Fibroblast of peridontal ligament (primary cell): ENCODE data around the gene CDH23.
"Not testable (repeated sequence)": the region's sequence is repeated elsewhere in the genome, so short reads cannot be mapped to it uniquely, and the experiment has no call there.

Source experiments
- DNase-seq: peaks from one replicate; pipeline ENCODE4 v3.0.0-alpha.2; 2010; ENCODE audit errors: extremely low read depth

The CDH23 gene

DNA sequence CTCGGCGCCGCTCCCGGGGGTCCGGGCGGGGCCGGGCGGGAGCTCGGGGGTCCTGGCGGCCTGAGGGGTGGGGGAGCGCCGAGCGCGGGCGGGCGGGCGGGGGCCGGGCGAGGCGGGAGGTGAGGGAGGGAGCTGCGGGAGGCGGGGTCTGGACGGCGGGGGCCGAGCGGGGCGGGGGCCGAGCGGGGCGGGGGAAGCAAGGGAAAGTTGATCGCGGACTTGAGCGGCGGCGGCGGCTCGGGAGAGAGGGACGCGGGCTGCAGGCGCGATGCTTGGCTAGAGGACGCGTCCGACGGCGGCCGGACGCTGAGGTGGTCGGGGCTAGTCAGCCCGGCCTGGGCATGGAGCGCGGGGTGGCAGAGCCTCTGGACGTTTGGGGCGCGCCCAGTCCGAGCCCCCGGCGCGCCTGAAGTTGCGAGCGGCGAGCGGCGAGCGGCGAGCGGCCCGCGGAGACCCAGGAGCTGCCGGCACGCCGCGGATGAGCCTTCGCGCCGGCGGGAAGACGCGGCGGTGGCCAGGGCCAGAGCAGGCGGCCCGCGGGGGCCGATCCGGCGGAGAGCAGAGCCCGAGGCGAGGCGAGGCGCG lies at the start of gene CDH23:
Gene CDH23 (plus strand): TSS at position 210 of the 585 bp plus-strand sequence. CDS start 42,912 bp downstream, outside the sequence.
- DNase-seq, result no peak

DNA sequence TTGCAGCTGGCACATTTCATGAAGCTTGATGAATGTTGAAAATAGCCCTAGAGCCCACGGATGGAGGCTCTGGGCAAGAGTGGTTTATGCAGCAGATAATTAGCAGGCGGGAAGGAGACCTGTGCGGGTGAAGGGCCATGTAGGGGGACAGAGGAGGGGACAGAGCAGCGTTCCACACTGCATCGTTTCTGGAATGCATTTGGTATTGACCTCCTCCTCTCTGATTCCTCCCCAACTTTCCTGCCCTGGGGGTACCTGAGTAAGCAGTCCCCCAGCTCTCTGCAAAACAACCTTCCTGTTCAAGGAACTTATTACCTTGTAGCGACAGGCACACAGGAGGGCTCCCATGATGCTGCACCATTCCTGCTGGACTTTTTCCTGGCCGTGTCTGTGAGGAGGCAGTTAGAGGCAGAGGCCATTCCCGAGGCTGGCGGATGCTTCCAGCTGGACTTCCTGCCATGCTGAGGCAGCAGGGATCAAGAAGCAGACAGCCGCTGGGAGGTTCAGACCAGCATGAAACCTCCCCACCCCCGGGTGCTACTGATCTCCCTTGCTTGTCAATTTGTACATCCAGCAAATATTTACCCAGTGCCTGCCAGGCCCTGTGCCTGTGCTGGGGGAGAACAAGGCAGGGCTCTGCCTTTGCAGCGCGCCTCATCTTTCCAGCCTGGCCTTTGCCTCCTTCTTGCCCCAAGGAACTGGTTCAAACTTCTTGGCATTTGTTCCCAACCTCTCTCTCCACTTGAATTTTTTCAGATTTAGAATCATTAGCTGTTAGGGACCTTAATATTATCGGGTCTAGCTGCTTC lies 48.9 kb upstream of the CDH23 start:
- no peak for DNase-seq

DNA sequence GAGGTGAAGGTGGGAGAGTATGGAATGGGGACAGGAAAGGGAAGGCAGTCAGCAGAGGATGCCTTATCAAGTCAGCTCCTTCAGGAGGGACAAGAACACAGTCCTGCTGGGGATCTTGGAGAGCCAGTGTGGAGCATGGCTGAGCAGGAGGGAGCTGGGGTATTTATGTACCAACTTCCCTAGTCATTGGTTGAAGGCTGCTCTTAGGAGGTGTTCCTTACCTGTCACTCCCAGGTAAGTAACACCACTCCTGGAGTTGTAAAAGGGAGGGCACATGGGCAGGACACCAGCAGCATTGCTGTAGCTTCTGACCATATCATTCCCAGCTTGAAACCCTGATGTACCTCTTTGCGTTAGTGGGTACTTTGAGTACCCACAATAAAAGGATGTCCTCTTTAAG lies 47.9 kb upstream of the CDH23 start:
- no peak for DNase-seq

DNA sequence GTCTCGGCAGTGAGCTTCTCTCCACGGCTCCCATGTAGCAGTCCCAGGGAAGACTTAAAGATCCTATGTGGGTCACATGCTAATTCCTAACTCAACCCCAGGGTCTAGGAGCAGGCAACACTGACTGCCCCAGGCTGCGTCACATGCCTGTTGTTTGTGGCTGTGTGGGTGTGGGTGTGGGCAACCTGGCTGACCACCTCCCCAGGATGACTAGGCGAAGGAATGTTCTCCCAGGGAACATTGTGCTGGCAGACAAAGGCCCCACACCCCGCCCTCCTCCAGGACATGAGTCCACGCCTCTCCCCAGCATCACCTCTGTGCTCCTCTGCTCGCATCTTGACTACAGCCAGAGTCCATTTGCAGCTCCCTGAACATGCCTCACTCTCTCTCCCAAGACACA lies 47.3 kb upstream of the CDH23 start:
- DNase-seq, result no peak

DNA sequence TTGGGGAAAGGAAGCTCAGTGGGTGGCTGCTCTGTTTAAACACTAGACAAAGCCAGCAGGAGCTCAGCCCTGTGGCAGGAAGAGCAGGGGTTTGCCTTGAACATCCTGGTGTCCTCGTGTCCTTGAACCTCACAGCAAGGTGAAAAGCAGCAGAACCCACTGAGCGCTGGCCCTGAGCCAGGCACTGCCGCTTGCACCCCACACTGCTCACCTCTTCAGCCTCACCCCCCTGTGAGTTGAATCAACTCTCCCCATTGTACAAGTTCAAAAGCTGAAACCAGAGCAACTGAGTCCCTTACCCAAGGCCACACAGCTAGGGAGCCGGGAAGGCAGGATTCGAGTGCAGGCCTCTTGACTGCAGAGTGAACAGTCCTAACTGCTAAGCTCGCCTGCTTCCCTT lies 45.6 kb upstream of the CDH23 start:
- DNase-seq, result no peak

DNA sequence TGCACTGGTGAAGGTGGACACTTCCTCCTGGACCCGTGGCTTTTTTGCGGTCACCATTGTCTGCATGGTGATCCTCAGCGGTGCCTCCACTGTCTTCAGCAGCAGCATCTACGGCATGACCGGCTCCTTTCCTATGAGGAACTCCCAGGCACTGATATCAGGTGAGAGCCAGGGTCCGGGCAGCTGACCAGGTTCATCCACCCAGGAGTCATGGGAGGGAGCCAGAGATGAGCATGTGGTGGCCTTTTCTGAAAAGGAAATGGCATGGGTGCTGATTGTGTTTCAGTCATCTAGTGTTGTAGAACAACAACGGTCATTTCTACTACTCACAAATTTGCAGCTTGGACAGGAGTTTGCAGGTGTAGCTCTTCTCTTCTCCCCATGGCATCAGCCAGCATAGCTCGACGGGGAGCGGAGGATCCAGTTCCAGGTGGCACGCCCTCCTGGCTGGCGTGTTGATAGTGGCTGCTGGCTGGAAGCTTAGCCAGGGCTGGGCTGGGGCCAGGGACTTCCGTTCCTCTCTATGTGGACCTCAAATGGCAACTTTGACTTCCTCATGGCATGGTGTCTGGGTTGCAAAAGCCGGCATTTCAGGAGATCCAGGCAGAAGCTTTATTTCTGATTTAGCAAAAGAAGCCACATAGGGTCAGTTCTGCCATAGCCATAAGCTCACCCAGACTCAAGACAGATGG lies 44.9 kb upstream of the CDH23 start:
- no peak for DNase-seq

DNA sequence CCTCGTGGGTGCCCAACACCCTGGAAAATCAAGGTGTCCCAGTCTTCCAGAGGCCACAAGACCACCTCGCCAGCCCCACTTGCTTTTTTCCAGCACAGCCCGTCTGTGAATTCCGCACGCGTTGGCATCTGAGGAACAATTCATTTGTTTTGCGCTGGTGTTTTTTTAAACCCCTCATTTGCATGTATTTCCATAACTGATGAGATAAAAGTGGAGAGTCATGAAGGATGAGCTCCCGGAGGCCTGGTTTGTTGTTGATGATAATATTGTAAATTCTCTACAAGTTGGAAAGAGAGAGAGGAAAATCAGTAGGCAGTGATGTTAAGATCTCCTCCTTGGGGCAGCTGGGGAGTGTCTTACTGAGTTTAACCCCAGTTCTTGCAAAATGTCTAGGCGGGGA lies 43.1 kb upstream of the CDH23 start:
- no peak for DNase-seq

DNA sequence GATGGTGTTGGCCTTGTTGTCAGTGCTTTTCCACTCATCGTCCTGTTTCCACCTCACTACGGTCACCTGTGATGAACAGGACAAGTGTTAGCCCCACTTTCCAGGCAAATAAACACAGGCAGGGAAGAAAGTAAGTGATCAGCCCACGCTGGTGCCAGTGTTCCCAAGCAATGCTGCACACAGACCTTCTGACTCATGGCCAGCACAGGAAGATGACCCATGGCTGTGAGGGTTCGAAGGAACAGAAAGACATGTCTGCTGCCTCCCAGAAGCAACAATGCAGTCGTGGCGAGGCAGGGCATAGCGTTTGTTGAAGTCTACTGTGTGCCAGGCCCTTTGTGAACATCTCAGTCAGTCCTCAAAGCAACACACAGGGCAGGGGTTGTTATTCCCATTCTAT lies 41.9 kb upstream of the CDH23 start:
- no peak for DNase-seq

DNA sequence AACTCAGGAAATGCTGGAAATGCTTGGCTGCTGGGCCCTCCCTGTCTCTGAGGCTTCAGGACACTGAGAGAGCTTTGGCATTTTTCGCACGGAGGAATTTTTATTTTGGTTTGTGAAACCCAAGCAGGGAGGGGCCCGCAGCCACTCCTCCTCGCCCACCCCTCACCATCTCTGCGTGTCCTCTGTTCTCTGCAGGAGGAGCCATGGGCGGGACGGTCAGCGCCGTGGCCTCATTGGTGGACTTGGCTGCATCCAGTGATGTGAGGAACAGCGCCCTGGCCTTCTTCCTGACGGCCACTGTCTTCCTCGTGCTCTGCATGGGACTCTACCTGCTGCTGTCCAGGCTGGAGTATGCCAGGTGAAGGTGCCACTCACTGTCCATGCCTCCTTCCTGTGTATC lies 40.8 kb upstream of the CDH23 start:
- no peak for DNase-seq

DNA sequence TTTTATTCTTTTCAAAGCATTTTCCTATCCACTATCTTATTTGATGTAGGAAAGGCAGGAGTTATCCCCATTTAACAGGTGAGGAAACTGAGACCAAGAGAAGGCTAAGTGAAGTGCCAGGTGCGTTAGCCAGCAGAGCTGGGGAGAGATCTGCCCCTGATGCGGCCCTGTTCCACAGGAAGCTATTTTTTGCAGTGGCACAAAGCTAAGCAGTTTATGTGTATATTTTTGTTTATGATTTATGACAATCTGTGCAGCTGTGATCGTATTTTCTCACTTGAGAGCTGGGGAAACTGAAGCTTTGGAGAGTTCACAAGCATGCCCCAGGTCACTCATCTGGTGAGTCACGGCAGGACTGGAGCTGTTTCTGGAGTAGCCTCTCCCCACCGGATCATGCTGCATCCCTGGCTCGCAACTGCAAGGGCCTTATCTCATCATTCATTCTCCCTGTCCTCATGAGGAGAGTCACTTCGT lies 38.9 kb upstream of the CDH23 start:
- DNase-seq, result no peak

DNA sequence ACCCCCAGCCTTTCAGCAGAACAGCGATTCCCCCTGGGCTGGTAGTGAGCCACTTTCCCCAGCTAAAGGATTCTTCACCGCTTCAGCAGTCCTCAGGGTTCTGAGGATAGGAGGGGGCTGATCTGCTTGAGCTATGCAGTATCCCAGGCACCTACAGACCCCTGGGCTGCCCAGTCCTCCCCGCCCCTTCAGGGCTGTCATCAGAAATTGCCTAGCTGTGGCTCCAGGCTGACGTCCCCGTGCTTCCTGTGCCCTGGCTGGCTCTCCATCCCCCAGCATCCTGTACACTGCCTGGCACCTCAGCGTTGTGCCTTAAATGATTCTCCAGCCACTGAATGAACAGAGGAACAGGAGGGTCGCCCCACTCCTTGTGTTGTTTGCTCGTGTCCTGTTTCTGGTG lies 38.4 kb upstream of the CDH23 start:
- DNase-seq, result no peak

DNA sequence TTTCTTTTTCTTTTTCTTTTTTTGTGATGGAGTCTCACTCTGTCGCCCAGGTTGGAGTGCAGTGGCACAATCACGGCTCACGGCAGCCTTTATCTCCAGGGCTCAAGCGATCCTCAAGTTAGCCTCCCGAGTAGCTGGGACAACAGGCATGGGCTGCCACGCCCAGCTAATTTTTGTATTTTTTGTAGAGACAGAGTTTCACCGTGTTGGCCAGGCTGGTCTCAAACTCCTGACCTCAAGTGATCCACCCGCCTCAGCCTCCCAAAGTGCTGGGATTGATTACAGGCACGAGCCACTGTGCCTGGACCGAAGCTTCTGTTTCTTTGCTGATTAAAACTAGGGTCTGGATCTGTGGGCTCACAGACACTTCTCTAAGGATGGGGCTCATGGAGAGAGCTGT lies 37.8 kb upstream of the CDH23 start:
- DNase-seq, result not testable (repeated sequence)

DNA sequence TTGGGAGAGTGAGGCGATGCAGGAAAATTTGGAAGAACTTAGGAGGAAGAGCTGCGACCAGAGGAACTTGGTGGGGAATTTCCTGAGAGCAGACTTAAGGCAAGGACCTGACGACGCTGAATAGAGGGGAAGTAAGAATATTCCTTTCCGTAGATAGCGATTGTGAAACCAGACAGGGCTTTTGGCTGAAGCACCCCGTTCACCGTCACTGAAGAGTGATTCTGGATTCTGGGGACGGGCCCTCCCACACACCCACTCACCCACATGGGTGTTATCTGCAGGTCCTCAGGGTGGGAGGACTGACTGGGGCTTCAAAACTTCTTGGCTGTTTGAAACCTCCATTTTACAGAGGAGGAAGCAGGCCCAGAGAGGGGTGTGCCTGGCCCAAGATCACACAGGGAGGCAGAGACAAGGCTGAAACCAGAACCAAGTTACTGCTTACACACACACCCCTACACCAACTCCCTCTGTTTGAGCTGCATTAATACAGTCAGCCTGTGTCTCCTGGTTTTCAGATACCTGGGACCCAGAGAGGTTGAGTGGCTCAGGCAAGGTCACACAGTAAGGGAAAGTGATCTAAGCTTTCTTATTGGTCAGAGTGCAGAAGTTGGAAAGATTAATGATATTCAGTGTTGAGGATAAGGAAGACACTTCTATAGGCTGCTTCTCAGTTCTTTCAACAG lies 37.2 kb upstream of the CDH23 start:
- no peak for DNase-seq

DNA sequence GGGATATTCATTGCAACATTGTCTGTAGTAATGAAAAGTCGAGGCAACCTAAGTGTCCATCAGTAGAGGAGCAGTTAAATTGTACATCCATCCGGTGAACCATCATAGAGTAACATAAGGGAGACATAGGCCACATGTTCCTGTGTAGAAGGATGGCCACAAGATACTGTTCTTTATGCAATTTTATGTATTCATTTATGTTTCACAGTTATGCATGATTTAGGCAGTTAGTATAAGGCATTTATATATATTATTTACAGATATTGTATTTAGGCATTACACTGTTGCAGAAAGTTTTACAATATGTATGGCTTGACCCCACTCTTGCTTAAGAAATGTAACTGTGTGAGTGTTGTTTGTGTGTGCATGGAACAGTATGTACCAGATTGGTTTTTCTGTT lies 36.0 kb upstream of the CDH23 start:
- no peak for DNase-seq

DNA sequence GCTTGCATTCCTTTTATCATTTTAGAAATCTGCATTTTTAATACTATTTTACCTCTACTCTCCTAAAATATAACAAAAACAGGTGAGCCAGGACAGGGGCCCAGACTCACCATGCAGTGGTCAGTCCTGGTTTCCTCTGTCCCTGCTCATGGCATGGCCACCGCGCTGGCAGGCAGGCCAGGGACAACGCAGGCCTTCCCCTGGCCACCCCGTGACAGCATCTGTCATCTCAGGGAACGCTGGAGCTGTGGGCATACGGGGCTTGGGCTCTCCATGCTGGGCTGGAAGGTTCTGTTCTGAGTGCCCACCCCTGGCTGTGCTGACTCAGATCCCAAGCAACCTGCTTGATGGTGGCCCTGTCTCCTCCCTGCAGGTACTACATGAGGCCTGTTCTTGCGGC lies 35.1 kb upstream of the CDH23 start:
- no peak for DNase-seq

DNA sequence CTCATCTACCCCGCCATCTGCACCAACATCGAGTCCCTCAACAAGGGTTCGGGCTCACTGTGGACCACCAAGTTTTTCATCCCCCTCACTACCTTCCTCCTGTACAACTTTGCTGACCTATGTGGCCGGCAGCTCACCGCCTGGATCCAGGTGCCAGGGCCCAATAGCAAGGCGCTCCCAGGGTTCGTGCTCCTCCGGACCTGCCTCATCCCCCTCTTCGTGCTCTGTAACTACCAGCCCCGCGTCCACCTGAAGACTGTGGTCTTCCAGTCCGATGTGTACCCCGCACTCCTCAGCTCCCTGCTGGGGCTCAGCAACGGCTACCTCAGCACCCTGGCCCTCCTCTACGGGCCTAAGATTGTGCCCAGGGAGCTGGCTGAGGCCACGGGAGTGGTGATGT lies 34.6 kb upstream of the CDH23 start:
- no peak for DNase-seq

DNA sequence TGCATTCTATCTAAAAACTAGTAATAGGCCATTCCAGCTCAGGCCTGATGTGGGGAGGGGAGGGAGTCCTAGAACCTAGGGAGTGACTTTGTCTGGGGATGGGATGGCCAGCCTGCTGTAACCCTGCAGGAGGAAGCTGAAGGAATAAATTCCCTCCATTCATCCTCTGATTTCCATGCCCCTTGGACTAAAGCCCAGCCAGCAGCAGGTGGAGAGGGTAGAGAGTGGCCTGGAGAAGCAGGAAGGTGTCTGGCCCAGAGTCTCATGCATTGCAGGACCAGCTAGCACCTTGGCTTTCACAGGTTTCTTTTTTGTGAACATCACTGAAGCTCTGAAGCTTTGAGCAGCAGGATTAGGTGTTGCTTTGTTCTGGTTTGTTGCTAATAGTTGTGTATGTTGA lies 32.8 kb upstream of the CDH23 start:
- DNase-seq, result no peak

DNA sequence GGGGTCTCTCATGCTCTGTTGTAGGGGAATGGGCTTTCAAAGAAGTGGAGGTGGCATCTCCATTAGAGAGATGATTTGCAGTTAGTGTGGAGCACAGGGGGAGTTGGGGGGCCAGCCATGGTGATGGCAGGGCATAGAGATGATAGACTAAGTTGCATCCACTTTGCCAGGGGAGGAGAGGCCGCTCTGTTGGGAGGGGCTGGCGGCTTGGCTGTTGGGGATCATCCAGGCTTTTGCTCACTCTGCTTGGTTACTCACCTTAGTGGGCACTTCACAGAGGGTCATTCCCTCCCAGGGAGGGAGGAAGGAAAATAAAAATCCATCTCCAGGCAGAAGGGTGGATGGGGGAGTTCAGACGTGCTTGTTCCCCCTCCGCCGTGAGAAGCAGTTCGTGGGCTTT lies 31.4 kb upstream of the CDH23 start:
- no peak for DNase-seq

DNA sequence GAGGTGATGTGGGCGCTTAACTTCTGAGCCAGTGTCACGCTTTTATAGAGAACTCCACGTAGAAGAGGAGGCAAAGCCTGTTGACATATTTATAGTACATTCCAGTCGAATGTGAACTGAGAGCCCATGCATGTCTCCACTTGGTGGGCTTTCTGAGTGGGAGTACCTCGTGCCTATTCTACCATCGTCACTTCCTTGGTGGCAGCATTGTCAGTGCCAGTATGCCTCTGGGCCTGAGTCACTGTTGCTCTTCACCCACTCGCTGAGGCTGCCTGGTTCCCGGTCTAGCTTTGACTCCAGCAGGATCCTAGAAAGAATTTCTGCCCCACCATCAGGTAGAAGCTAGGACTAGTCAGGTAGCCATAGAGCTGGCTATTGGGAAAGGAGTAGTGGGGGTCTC lies 30.0 kb upstream of the CDH23 start:
- no peak for DNase-seq

DNA sequence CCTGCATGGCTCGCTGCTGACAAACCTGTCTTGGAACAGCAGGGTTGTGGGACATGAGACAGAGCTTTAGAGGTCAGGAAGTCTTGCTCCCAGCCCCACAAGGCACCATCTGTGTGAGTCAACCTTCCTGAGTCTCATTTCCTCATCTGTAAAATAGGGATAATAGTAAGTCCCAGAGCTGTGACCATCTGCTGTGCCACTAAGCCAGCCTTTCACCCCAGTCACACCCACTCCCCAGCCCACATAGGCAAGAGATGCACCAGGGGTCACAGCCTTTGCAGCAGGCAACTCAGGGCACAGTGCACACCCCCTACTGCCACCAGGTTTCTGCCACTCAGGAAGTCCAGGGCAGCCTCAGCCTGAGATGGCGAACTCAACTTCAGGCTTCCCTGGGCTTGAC lies 29.4 kb upstream of the CDH23 start:
- DNase-seq, result no peak

DNA sequence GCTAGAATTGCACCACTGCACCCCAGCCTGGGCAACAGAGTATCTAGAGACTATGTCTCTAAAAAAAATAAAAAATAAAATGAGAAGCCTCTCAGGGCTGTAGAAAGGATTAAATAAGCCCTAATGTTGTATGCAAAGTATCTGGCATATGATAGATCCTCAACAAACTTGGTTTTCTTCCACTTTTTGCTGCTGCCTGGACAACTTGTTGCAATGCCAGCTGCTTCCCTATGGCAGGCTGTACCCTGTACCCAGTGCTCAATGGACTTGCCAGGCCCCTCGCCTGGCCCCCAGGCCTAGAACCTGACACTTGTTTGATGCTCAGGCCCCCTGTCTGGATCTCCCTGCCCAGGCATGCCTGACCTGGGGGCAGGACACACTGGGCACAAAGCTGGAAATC lies 28.5 kb upstream of the CDH23 start:
- DNase-seq, result no peak

DNA sequence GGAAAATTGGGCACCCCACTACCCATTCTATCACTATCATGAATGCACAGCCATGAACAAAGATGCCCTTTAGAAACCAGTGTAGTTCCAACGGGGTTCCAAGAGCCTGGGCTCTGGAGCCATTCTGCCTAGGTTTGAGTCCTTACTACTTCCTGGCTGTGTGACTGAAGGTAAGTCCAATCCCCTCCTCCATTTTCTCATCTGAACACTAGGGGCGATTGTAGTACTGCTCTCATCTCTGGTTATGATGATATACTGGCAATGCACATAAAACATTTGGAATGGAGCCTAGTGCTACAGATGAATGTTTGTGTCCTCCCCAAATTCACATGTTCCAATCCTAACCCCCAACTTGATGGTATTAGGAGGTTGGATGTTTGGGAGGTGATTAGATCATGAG lies 28.1 kb upstream of the CDH23 start:
- DNase-seq, result no peak
